Memory B cell (primary cell): ENCODE results near the gene NUDT1.

Source experiments
- ATAC-seq: fragments of 150-1000 bp; cut with Tn5 transposase; 2 replicates; pipeline ENCODE4 v1.10.0; 2021; ENCODE audit warnings: low read depth, mild to moderate bottlenecking, moderate library complexity
- DNase-seq, 2 donors: peaks; one replicate each; pipeline ENCODE4 v3.0.0; 2022; ENCODE audit warnings: low spot score in 2 of 2
- H3K27ac Mint-ChIP-seq: one replicate; pipeline ENCODE4 v1.8.0; 2022; ENCODE audit warnings: mild to moderate bottlenecking, moderate library complexity, mixed read lengths
- H3K27me3 Mint-ChIP-seq: one replicate; pipeline ENCODE4 v1.8.0; 2022; ENCODE audit warnings: mixed read lengths
- H3K36me3 Mint-ChIP-seq: one replicate; pipeline ENCODE4 v1.8.0; 2022; ENCODE audit warnings: mild to moderate bottlenecking, mixed read lengths
- H3K4me1 Mint-ChIP-seq: one replicate; pipeline ENCODE4 v1.8.0; 2022; ENCODE audit warnings: mixed read lengths
- H3K4me3 Mint-ChIP-seq: one replicate; pipeline ENCODE4 v1.8.0; 2022; ENCODE audit warnings: mild to moderate bottlenecking, moderate library complexity, mixed read lengths
- H3K9me3 Mint-ChIP-seq: one replicate; pipeline ENCODE4 v1.8.0; 2022; ENCODE audit warnings: mixed read lengths

The NUDT1 gene

GRCh38 chr7:2241580-2242540 lies at the start of gene NUDT1, which contains the start of gene MRM2:
Gene NUDT1 (plus strand): TSS chr7:2242226. CDS start chr7:2244575, 2,349 bp downstream.
Gene MRM2 (minus strand): TSS chr7:2242205. CDS start chr7:2242169, 36 bp downstream.
- Mint-ChIP-seq H3K4me1 (peaks cover 23% of the 10 kb centered on the region), H3K4me3 (peak within 1 kb of the TSS; percentile 91), H3K9me3 (peaks cover 1% of the 10 kb centered on the region), H3K36me3 (peaks cover 4% of the 10 kb centered on the region), H3K27me3 (no peaks in the 10 kb centered on the region), H3K27ac (peak within 1 kb of the TSS; percentile 97)
- ATAC-seq (no peak), DNase-seq (peak in 1 of 2 donors; percentile 51)

DNA sequence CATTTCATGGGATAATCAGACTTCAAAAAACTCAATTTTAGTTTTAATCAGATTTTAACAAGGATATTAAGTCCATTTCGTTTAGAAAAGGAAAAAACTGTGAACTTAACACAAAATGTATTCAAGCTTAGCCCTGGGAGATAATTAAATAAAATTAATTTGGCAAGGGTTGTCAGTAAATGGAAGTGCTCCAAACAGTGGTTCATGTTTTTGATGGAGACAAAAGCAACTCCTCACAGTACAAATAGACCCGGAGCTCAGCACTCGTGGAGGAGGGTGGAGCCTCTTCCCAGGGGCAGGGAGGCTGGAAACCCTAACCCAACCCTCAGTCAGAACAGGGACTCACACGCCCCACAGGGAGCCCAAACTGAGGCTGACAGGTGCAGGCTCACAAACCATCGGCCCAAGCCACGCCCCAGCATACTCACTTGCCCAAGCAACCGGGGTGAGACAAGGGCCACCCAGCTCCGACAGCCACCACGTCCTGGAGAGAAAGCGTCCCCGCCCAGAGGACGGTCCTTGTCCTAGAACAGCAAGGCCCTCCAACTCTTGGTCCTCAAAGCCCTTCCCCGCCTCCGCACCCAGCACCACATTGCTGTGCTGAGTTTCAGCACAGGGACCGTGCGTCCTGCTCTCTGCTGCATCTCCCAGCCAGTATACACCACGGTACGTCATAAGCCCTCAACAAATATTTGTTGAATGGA lies 49.0 kb upstream of the NUDT1 start:
- H3K9me3 Mint-ChIP-seq = peaks cover 9% of the 10 kb centered on the region
- no peak for ATAC-seq
- H3K36me3 Mint-ChIP-seq = peaks cover 31% of the 10 kb centered on the region
- H3K4me3 Mint-ChIP-seq = no peak overlapping the region
- H3K27me3 Mint-ChIP-seq = no peaks in the 10 kb centered on the region
- H3K4me1 Mint-ChIP-seq = no peaks in the 10 kb centered on the region
- H3K27ac Mint-ChIP-seq = no peak overlapping the region
- DNase-seq = no peak

- no peaks in the 10 kb centered on the region for H3K4me1 Mint-ChIP-seq
These were observed 48.3 kb upstream of the NUDT1 start for GRCh38 chr7:2193575-2194305.

DNA sequence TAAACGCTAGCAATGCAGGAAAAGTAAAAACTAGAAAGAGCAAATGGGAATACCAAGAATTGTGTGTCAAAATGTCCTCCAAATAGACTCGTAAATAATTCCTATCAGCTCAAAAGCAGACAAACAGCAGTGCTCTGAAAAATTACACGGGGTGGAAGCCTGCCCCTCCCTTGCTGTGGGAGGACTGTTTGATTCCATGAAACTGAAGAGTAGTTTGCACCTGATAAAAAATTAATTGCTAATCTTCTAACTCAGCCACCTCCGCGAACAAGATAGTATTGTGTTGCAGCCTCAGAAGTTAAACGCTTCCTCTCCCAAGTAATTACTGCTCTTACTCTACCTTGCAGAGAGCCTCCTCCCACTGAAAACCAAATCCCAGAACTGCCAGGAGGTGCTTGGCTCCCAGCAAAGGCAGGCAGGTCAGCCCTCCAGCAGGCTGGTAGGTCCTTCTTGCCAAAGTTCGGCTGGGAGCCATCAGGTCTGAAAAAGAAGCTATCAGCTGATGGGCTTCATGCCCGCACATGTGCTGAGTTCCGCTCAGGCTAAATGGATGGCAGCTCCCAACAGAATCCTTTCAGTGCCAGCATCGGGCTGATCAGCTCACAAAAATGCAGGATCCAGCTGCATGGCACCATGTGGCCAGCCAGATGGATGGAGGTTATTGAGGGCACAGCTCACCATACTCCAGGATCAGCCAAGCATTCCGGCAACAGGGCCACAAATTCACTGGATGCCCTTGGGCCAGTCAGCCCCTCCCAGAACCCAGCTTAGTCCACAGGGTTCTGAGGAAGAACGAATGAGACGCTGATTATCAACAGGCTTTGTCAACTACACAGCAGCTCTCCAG lies 46.4 kb upstream of the NUDT1 start:
- peaks cover 19% of the 10 kb centered on the region for H3K36me3 Mint-ChIP-seq
- H3K4me3 Mint-ChIP-seq = no peak overlapping the region
- H3K27ac Mint-ChIP-seq = no peak overlapping the region
- no peaks in the 10 kb centered on the region for H3K27me3 Mint-ChIP-seq
- no peaks in the 10 kb centered on the region for H3K9me3 Mint-ChIP-seq
- no peak for DNase-seq
- no peaks in the 10 kb centered on the region for H3K4me1 Mint-ChIP-seq
- no peak for ATAC-seq

More at GRCh38 chr7:2193575-2194305, 48.3 kb upstream of the NUDT1 start:
- DNase-seq = no peak
- peaks cover 6% of the 10 kb centered on the region for H3K9me3 Mint-ChIP-seq
- no peak for ATAC-seq
- H3K36me3 Mint-ChIP-seq = peaks cover 25% of the 10 kb centered on the region
- no peak overlapping the region for H3K27ac Mint-ChIP-seq
- H3K4me3 Mint-ChIP-seq = no peak overlapping the region
- H3K27me3 Mint-ChIP-seq = no peaks in the 10 kb centered on the region

GRCh38 chr7:2196381-2197378 lies 45.3 kb upstream of the NUDT1 start:
- Mint-ChIP-seq H3K4me3 (no peak overlapping the region), H3K4me1 (no peaks in the 10 kb centered on the region), H3K36me3 (peaks cover 20% of the 10 kb centered on the region), H3K27me3 (no peaks in the 10 kb centered on the region), H3K9me3 (no peaks in the 10 kb centered on the region), H3K27ac (no peak overlapping the region)
- DNase-seq (no peak), ATAC-seq (no peak)

DNA sequence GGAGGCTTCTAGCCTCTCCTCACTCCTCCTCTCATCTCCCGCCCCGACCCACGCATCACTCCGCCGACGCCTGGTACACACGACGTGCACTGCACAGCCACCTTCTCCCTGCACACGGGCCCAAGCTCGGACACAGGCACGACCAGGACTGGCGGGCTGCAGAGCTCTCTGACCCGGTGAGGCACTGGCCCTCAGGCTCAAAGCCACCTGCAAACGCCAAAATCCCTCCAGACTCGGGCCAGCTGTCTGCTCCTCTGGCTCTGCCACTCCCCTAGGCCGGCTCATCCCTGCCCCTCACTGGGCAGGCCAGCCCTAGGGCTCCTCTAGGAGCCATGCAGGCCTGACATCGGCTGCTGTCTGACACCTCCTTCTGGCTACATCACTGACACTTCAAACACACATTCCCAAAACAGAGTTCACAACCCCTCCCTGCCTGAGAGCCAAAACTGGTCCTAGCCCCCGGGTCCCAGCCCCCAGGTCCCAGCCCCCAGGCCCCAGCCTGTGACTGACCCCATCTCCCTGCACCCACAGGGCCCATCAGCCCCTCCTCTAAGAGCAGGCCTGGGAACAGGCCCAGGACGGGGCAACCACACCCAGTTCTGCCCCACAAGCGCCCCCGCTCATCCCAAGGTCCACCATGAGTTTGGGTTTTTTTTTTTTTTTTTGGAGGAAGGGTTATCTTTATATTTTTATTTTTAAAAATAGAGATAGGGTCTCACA lies 44.4 kb upstream of the NUDT1 start:
- no peaks in the 10 kb centered on the region for H3K27me3 Mint-ChIP-seq
- ATAC-seq (no peak), DNase-seq (no peak)
- no peaks in the 10 kb centered on the region for H3K9me3 Mint-ChIP-seq
- no peak overlapping the region for H3K4me3 Mint-ChIP-seq
- no peaks in the 10 kb centered on the region for H3K4me1 Mint-ChIP-seq
- H3K27ac Mint-ChIP-seq = no peak overlapping the region
- peaks cover 19% of the 10 kb centered on the region for H3K36me3 Mint-ChIP-seq

- H3K4me1 Mint-ChIP-seq = peaks cover under 1% of the 10 kb centered on the region
- ATAC-seq = no peak
- peaks cover 19% of the 10 kb centered on the region for H3K36me3 Mint-ChIP-seq
- H3K4me3 Mint-ChIP-seq = no peak overlapping the region
- no peaks in the 10 kb centered on the region for H3K9me3 Mint-ChIP-seq
- H3K27me3 Mint-ChIP-seq = no peaks in the 10 kb centered on the region
- no peak overlapping the region for H3K27ac Mint-ChIP-seq
- DNase-seq = no peak
These were observed 43.8 kb upstream of the NUDT1 start for GRCh38 chr7:2198206-2198605.

DNA sequence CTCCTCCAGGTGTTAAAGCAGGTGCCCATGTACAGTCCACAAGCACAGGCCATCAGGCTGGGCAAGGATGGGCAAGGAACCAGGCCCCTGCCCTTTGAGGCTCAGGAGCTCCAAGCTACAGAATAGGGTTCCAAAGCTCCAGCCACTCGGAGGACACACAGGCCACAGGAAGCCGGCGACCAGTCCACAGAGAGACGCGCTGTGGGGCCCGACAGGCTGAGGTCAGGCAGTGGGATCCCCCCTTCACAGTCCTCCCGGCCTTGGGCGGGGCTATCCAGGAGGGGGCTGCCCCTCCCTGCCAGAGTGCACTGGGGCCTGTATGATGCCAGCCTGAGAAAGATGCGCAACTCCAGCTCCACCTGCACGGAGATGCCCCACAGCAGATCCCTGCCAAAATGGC lies 43.3 kb upstream of the NUDT1 start:
- Mint-ChIP-seq H3K27ac (no peak overlapping the region), H3K9me3 (no peaks in the 10 kb centered on the region), H3K27me3 (no peaks in the 10 kb centered on the region), H3K4me1 (peaks cover 6% of the 10 kb centered on the region), H3K36me3 (peaks cover 19% of the 10 kb centered on the region), H3K4me3 (no peak overlapping the region)
- DNase-seq = no peak
- ATAC-seq = no peak

DNA sequence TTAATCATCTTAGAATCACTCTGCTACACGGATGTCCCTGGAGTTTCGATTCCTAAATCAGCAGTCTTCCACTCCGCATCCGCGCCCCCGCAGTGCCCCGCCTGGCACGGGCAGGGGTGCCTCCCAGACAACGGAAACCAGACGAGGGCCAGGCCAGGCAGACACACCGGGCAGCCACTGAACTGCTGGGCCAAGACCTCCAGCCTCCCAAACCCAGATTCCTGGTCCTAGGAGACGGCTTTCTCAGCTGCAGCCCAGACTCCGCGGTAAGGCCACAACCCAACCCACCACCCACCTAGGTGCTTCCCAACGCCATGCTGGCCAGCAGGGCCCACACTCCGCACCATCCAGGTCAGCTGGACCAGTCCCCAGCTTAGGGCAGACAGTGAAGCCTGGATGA lies 42.5 kb upstream of the NUDT1 start:
- Mint-ChIP-seq H3K9me3 (no peaks in the 10 kb centered on the region), H3K4me1 (peaks cover 13% of the 10 kb centered on the region), H3K4me3 (no peak overlapping the region), H3K27me3 (no peaks in the 10 kb centered on the region), H3K36me3 (peaks cover 19% of the 10 kb centered on the region), H3K27ac (no peak overlapping the region)
- DNase-seq = no peak
- ATAC-seq = no peak

DNA sequence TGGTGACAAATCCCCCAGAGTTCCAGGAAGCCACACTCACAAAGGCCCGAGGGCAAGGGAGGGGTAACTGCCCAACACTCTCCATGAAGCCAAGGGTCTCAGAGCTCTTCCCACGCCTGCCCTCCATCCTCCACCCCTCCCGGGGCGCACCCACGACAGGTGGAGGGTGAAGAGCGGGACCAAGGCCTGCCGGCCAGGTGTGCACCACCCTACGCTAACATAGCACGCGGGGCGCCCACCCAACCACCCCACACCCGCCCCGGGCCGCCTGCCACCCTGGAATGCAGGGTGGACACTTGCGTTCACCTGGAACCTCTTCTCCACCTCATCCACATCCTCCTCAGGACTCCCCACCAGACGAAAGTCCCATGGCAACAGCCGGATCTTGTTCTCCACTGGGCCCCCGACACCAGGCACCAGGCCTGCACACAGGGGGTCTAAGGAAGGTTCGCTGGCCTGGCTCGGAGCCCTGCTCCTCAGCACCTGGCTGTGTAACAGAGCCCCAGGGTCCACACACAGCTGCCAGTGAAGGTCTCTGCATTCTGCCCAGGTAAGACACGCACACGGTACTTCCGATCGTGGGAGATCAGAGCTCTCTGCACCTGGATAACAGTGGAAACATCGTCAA lies 42.0 kb upstream of the NUDT1 start:
- no peak overlapping the region for H3K4me3 Mint-ChIP-seq
- DNase-seq = no peak
- no peak overlapping the region for H3K27ac Mint-ChIP-seq
- peaks cover 13% of the 10 kb centered on the region for H3K4me1 Mint-ChIP-seq
- H3K27me3 Mint-ChIP-seq = no peaks in the 10 kb centered on the region
- no peaks in the 10 kb centered on the region for H3K9me3 Mint-ChIP-seq
- peaks cover 18% of the 10 kb centered on the region for H3K36me3 Mint-ChIP-seq
- no peak for ATAC-seq

- DNase-seq (no peak), ATAC-seq (no peak)
- H3K4me1 Mint-ChIP-seq = peaks cover 13% of the 10 kb centered on the region
- H3K9me3 Mint-ChIP-seq = no peaks in the 10 kb centered on the region
- H3K36me3 Mint-ChIP-seq = peaks cover 15% of the 10 kb centered on the region
- no peak overlapping the region for H3K4me3 Mint-ChIP-seq
- no peaks in the 10 kb centered on the region for H3K27me3 Mint-ChIP-seq
- H3K27ac Mint-ChIP-seq = no peak overlapping the region
These were observed 41.4 kb upstream of the NUDT1 start for GRCh38 chr7:2200584-2200980.
